Placental pericyte (primary cell): ENCODE results near the gene SGTA. TPM values are rescaled to one million over a fixed set of nuclear protein-coding genes. Genes with fewer than 3 reads are reported as not detected.

ENCODE experiments used
- total RNA-seq: library from RNA; depleted of rRNA; stranded (reverse); fragments of >200 nt; gene quantifications from 2 replicates; pipeline ENCODE4 v1.2.3, GENCODE V29; 2012

Gene SGTA, protein sequence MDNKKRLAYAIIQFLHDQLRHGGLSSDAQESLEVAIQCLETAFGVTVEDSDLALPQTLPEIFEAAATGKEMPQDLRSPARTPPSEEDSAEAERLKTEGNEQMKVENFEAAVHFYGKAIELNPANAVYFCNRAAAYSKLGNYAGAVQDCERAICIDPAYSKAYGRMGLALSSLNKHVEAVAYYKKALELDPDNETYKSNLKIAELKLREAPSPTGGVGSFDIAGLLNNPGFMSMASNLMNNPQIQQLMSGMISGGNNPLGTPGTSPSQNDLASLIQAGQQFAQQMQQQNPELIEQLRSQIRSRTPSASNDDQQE
- 73.3 and 78.7 TPM in 2 replicates for total RNA-seq

DNA sequence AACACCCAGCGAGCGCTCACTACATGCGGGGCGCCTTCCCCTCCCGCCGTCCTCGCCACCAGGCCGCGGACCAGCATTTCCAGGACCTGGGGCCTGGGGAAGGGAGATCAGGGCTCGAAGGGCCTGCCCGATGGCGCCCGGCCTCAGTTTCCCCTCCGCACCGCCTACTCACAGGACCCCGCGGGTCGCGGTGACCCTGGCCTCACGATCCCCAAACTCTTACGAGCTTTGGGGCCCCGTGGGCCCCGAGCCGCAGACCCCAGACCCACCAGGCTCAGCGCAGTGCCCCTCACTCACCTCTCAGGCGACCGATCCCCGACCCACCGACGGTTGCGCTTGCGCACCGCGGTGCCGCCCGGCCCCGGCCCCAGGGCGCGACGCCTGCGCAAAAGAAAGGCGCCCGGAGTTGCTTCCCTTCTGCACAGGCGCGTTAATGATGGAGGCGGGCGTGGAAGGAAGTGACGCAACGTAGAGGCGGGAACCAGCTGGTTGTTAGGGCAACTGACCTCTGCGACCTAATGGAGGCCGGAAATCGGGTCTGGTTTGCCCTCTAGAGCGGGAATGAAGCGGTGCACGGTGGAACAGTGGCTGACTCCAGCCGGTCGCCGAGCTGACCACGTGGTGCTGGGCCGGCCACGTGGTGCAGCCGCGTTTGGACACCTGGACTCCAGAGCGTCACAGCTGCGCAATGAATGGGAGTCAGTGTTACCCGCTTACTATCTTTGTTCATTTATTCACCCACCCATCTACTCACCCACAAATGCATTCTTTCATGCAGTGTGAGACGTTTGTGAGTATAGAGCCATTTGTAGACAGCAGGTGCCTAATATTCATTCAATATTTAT is at the start of gene SGTA:
Gene SGTA, minus strand, starts transcription at position 338 of the 845 bp plus-strand sequence. CDS start 14,205 bp downstream, outside the sequence.

DNA sequence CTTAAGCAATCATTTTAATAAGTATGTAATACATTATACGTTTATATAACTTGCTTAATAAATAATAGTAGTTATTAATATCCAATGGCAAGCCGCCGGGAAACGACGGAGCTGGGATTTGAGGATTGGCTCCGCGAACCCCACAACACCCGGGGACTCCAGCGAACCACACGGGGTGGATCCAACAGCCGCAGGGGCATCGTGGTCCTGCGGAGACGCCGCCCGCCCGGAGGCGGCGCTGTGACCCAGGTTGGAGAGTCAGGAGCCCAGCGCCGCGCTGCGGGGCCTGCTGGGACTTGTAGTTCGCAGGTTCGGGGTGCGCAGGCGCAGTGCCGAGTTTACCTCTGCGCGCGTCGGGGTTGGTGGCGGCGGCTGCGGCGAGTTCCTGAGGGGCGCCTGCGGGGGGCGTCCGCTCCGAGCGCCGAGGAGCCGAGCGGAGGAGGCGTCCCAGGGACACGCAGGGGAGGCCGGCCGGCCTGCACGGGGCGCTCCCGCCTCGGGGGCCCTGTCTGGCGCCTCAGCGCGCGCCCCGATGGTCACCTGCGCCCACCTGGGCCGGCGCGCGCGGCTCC is 36.6 kb upstream of the SGTA start, which contains the start of gene ZNF554:
Gene ZNF554, plus strand, starts transcription at position 329 of the 572 bp plus-strand sequence. Its CDS starts 204 bp downstream, at position 533.

DNA sequence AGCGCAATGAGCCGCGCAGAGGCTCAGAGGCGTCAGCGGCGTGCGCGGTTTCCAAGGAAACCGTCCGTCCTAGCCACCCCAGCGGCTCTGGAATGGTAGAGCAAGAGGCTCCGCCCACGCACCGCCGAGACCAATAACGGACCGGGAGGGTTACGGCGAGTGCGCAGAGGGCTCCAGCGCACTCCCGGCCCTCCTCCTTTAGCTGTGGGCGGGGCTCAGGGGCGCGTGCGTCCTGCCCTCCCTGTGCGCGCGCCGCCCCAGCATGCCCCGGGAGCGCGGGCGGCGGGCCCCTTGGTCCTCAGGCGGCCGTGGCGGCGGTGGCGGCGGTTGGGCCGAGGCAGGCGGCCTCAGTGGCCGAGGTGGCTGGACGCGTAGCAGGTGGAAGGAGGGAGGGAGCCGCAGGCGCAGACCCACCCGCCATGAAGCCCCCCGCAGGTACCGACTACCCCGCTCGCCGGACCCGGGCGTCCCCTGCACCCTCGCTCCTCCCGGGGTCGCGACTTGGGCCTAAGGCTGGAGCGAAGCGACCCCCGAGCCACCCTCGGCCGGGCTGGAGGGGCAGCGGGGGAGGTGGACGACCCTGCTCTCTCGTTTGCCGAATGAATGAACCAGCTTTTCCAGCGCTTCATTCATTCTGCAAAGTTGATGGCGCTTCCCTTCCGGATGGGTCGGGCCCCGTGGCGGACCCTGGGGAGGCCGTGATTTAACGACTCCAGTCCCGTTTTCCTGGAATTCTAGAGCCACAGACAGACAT is 2.3 kb upstream of the SGTA start, which contains the start of gene THOP1:
Gene THOP1, plus strand, starts transcription at position 260 of the 754 bp plus-strand sequence. Its CDS starts 160 bp downstream, at position 420.

DNA sequence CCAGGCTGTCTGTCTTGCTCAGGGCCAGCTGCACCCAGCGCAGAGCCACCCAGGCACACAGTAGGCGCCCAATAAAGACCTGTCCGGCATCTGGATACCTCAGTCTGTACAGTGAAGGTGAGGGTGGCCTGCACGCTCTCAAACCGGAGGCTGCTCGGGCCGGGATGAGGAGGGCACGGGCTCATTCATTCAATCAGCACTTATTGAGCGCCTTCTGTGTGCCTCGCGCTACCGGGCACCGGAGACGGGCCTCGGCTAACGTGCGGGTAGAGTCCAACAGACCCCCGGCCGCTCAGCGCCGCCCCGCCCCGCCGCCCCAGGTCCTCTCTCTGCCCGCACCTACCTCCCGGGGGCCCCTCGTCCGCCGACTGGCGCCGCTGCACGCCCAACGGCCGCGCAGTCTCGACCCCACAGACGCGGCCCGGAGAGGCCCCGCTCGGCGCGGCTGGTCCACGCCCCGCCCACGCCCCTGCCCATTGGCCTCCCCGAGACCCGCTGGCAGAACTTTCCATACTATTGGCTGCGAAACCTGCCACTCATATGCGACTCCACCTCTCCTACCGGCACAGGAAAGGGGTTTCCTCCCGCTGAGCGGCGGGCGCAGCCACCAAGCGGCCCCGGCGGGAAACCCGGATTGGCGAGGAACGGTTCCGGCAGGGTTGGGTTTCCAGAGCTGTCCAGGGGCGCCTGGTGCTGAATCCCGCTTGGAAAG is 43.3 kb downstream of the SGTA start, which contains the start of gene SLC39A3:
Gene SLC39A3, minus strand, starts transcription at position 416 of the 712 bp plus-strand sequence. CDS start 2,760 bp downstream, outside the sequence.

DNA sequence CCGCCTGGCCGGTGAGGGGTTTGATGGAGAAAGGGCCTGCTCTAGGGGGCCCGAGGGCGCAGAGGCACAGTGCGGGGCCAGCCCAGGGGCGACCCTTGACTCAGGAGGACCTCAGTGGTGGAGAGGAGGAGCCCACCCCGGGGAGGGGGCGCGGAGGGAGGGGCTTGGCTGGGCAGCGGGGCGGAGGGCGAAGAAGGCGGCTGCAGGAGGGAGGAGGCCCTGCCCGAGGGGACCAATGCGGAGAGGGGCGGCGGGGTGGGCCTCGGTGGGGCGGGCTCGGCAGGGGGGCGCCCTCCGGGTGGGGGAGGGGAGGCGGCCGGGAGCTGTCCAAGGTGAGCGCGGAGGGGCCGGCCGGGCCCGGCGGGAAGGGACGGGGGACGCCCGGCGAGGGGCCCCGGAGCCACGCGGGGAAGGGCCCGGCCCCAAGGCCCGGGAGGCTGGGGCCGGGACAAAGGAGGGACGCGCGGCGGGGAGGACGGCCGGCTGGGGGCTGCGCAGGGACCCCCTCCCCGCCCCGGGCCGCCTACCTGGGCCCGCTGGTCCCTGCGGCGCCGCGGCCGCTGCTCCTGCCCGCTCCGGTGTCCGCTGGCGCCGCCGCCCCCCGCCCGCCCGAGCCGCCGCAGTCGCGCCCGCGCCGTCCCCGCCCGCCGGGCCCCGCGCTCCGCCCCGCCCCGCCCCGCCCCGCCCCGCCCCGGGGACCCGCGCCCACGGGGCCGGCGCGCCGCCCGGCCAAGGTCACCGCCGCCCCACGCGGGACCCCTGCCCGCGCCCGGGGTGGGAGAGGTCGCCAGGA is 62.1 kb downstream of the SGTA start, which contains the start of gene DIRAS1:
Gene DIRAS1, minus strand, starts transcription at position 596 of the 793 bp plus-strand sequence. CDS start 3,566 bp downstream, outside the sequence.

Other genes starting within 250 kb of the SGTA start
- gene GNG7, start 80.6 kb downstream of the SGTA start, total RNA-seq: 0.44 TPM in 1 of 2 replicates, not detected in the other
- gene DIRAS1, start 61.9 kb downstream of the SGTA start, total RNA-seq: 0.14 and 1.1 TPM in 2 replicates
- gene SLC39A3, start 43.3 kb downstream of the SGTA start, total RNA-seq: 28.3 and 31.5 TPM in 2 replicates
- gene THOP1, start 2.2 kb upstream of the SGTA start, total RNA-seq: 68.3 and 170 TPM in 2 replicates
- 2.6 and 3.1 TPM in 2 replicates for gene ZNF554, start 36.6 kb upstream of the SGTA start, total RNA-seq
- gene ZNF555, start 58.2 kb upstream of the SGTA start, total RNA-seq: 5.7 and 10.3 TPM in 2 replicates
- gene ZNF556, start 84.1 kb upstream of the SGTA start, total RNA-seq: 0.43 TPM in 1 of 2 replicates, not detected in the other
- gene ZNF57, start 117.7 kb upstream of the SGTA start, total RNA-seq: 3.3 and 3.7 TPM in 2 replicates
- gene ZNF77, start 161.7 kb upstream of the SGTA start, total RNA-seq: 3.0 and 3.1 TPM in 2 replicates
- gene TLE6, start 194.3 kb upstream of the SGTA start, total RNA-seq: not detected in 2 replicates
- 1.0 and 1.3 TPM in 2 replicates for gene TLE2, start 246.0 kb upstream of the SGTA start, total RNA-seq